Calu3 (cell line): ENCODE data around the gene MIPEP. TPM values are rescaled to one million over a fixed set of nuclear protein-coding genes. Genes with fewer than 3 reads are reported as not detected.
"Not testable (repeated sequence)": the region's sequence is repeated elsewhere in the genome, so short reads cannot be mapped to it uniquely, and the experiment has no call there.

Source experiments
- BruUV-seq: library from RNA; stranded (reverse); fragments of 400-500 nt; replicated peaks from 2 replicates; lab custom pipeline; 2021; lab: Mats Ljungman, UMichigan
- CTCF ChIA-PET: fragments of 300-600 bp; sonication (Branson Sonifier 250); formaldehyde crosslinking; loops from one replicate; lab custom pipeline; 2022; ENCODE audit warnings: antibody characterized with exemption; lab: Charles Lee
- DNase-seq: peaks from one replicate; pipeline ENCODE4 v3.0.0; 2022
- H3K27ac Mint-ChIP-seq: one replicate; pipeline ENCODE4 v1.8.0; 2022; ENCODE audit warnings: mixed read lengths; ENCODE audit not compliant: unreplicated experiment
- H3K27me3 Mint-ChIP-seq: one replicate; pipeline ENCODE4 v1.8.0; 2022; ENCODE audit warnings: mixed read lengths; ENCODE audit not compliant: unreplicated experiment
- H3K36me3 Mint-ChIP-seq: one replicate; pipeline ENCODE4 v1.8.0; 2022; ENCODE audit warnings: mild to moderate bottlenecking, moderate library complexity, mixed read lengths; ENCODE audit not compliant: insufficient read depth, unreplicated experiment
- H3K4me1 Mint-ChIP-seq: one replicate; pipeline ENCODE4 v1.8.0; 2022; ENCODE audit warnings: mild to moderate bottlenecking, low read depth, mixed read lengths; ENCODE audit not compliant: unreplicated experiment
- H3K4me3 Mint-ChIP-seq: one replicate; pipeline ENCODE4 v1.8.0; 2022; ENCODE audit warnings: mild to moderate bottlenecking, low read depth, moderate library complexity, mixed read lengths; ENCODE audit not compliant: unreplicated experiment
- H3K9me3 Mint-ChIP-seq: one replicate; pipeline ENCODE4 v1.8.0; 2022; ENCODE audit warnings: low read depth, mixed read lengths; ENCODE audit not compliant: unreplicated experiment
- intact Hi-C: fragments of 100-400 bp; cut with micrococcal nuclease; formaldehyde crosslinking; loops from one replicate; pipeline ENCODE4 v1.10.0; 2022; ENCODE audit not compliant: unreplicated experiment
- total RNA-seq: library from RNA; stranded (reverse); gene quantifications from 2 replicates; pipeline ENCODE4 v1.2.3, GENCODE V29; 2022
- TF ChIP-seq, protein P1 (sequence below): fragments of 200-600 bp; IDR thresholded peaks from one replicate; pipeline ENCODE4 v1.8.0; 2022; ENCODE audit warnings: antibody characterized with exemption; ENCODE audit not compliant: unreplicated experiment

Gene MIPEP
- total RNA-seq, 1 experiment from 2014 or later = 25.2 TPM

- TF ChIP-seq, protein P1, sequence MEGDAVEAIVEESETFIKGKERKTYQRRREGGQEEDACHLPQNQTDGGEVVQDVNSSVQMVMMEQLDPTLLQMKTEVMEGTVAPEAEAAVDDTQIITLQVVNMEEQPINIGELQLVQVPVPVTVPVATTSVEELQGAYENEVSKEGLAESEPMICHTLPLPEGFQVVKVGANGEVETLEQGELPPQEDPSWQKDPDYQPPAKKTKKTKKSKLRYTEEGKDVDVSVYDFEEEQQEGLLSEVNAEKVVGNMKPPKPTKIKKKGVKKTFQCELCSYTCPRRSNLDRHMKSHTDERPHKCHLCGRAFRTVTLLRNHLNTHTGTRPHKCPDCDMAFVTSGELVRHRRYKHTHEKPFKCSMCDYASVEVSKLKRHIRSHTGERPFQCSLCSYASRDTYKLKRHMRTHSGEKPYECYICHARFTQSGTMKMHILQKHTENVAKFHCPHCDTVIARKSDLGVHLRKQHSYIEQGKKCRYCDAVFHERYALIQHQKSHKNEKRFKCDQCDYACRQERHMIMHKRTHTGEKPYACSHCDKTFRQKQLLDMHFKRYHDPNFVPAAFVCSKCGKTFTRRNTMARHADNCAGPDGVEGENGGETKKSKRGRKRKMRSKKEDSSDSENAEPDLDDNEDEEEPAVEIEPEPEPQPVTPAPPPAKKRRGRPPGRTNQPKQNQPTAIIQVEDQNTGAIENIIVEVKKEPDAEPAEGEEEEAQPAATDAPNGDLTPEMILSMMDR = no peak
- peaks cover 5% of the 10 kb centered on the region for H3K36me3 Mint-ChIP-seq
- no peaks in the 10 kb centered on the region for H3K9me3 Mint-ChIP-seq
- no peaks in the 10 kb centered on the region for H3K27me3 Mint-ChIP-seq
- H3K4me3 Mint-ChIP-seq = no peak overlapping the region
- no TSS peak for BruUV-seq
- intact Hi-C loops = no loop called here
- no peak for DNase-seq
- no peak overlapping the region for H3K27ac Mint-ChIP-seq
- CTCF ChIA-PET = no interaction called here
- H3K4me1 Mint-ChIP-seq = peaks cover 7% of the 10 kb centered on the region
These were observed 122.3 kb downstream of the MIPEP start for GRCh38 chr13:23766939-23767338.

DNA sequence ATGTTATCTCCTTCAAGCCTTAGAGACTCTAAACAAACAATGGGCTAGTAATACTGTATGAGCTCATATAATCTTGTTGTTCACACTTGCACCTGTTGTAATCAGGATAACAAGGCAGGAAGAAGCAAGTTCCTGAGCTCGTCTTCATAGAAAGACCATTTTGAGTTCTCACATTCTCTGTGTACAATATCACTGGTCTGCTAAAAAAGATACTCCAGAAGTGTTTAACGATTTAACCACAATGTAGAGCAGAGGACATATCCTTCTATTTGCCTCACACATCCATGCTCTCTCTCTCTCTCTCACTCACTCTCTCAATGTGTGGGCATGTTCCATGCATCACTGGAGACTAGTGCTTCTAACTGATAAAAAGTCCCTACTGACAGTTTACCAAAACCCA is 122.9 kb downstream of the MIPEP start:
- TF ChIP-seq, protein P1 = no peak
- BruUV-seq = no TSS peak
- CTCF ChIA-PET = no interaction called here
- Mint-ChIP-seq H3K36me3 (peaks cover 5% of the 10 kb centered on the region), H3K9me3 (no peaks in the 10 kb centered on the region), H3K4me3 (no peak overlapping the region), H3K27me3 (no peaks in the 10 kb centered on the region), H3K4me1 (peaks cover under 1% of the 10 kb centered on the region), H3K27ac (no peak overlapping the region)
- DNase-seq = no peak
- intact Hi-C loops = no loop called here

DNA sequence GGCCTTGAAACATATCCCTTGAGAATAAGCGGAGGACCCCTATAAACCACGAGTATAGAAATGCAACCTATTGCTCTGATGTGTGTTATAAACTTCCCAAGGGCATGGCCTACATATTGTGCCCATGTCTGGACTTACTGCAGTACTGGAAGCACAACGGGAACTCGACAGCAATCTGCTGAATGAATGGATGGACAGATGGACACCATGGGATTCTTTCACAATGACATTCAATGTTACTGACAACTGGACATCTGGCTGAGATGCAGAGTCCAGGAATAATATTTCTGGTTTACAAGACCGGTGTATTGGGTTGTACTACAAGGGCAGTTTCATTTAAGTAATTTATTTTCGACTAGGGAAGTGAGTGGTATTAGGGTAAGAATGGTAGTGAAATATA is 123.7 kb downstream of the MIPEP start:
- CTCF ChIA-PET = no interaction called here
- H3K4me1 Mint-ChIP-seq = no peaks in the 10 kb centered on the region
- no peak overlapping the region for H3K27ac Mint-ChIP-seq
- intact Hi-C loops = no loop called here
- BruUV-seq = no TSS peak
- H3K27me3 Mint-ChIP-seq = no peaks in the 10 kb centered on the region
- no peaks in the 10 kb centered on the region for H3K36me3 Mint-ChIP-seq
- TF ChIP-seq, protein P1 = no peak
- no peak for DNase-seq
- H3K4me3 Mint-ChIP-seq = no peak overlapping the region
- H3K9me3 Mint-ChIP-seq = no peaks in the 10 kb centered on the region

- no peak for DNase-seq
- H3K4me3 Mint-ChIP-seq = no peak overlapping the region
- no peak overlapping the region for H3K27ac Mint-ChIP-seq
- intact Hi-C loops = no loop called here
- BruUV-seq = no TSS peak
- no peaks in the 10 kb centered on the region for H3K36me3 Mint-ChIP-seq
- no peaks in the 10 kb centered on the region for H3K27me3 Mint-ChIP-seq
- CTCF ChIA-PET = no interaction called here
- no peaks in the 10 kb centered on the region for H3K4me1 Mint-ChIP-seq
- TF ChIP-seq, protein P1 = no peak
- no peaks in the 10 kb centered on the region for H3K9me3 Mint-ChIP-seq
These were observed 125.9 kb downstream of the MIPEP start for GRCh38 chr13:23763318-23763717.

DNA sequence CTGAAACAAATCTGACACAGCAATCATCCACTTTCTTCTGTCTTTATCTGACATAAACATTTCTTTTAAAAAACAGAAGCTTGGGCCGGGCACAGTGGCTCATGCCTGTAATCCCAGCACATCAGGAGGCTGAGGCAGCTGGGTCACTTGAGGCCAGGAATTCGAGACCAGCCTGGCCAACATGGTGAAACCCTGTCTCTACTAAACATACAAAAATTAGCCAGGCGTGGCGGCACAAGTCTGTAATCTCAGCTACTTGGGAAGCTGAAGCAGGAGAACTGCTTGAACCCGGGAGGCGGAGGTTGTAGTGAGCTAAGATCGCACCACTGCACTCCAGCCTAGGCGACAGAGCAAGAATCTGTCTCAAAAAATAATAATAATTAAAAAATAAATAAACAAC is 127.4 kb downstream of the MIPEP start:
- H3K4me3 Mint-ChIP-seq, CTCF ChIA-PET, BruUV-seq, DNase-seq, H3K4me1 Mint-ChIP-seq, H3K27ac Mint-ChIP-seq, H3K36me3 Mint-ChIP-seq, H3K27me3 Mint-ChIP-seq, intact Hi-C loops, H3K9me3 Mint-ChIP-seq: not testable (repeated sequence)
